WTC11 (cell line): Measurements from ENCODE around the gene CDK17.

Source experiments
- CBFB ChIP-seq: sonication (generic); formaldehyde crosslinking; IDR thresholded peaks from 2 replicates; pipeline ENCODE4 v1.8.1; 2022; ENCODE audit warnings: mild to moderate bottlenecking, low read depth, missing genetic modification reagents
- CREM ChIP-seq: sonication (generic); formaldehyde crosslinking; IDR thresholded peaks from 2 replicates; pipeline ENCODE4 v1.8.1; 2022; ENCODE audit warnings: mild to moderate bottlenecking, missing genetic modification reagents, moderate library complexity
- CTCF ChIP-seq: fragments of 200-600 bp; IDR thresholded peaks from 2 replicates; pipeline ENCODE4 v1.8.0; 2022; ENCODE audit warnings: antibody characterized with exemption
- GRHL2 ChIP-seq: fragments of 250-450 bp; sonication (Bioruptor Pico); IDR thresholded peaks from 2 replicates; pipeline ENCODE4 v1.8.0; 2022; ENCODE audit warnings: mild to moderate bottlenecking, moderate library complexity; ENCODE audit not compliant: insufficient replicate concordance, severe bottlenecking
- MYBL2 ChIP-seq: sonication (generic); formaldehyde crosslinking; IDR thresholded peaks from 2 replicates; pipeline ENCODE4 v1.8.1; 2023; ENCODE audit warnings: mild to moderate bottlenecking, moderate library complexity, missing genetic modification reagents
- NFYB ChIP-seq: sonication (generic); formaldehyde crosslinking; conservative IDR thresholded peaks from 2 replicates; pipeline ENCODE4 v1.8.0; 2022; ENCODE audit warnings: low read depth, missing genetic modification reagents
- NR2C2 ChIP-seq: sonication (generic); formaldehyde crosslinking; IDR thresholded peaks from 2 replicates; pipeline ENCODE4 v1.8.0; 2022; ENCODE audit warnings: mild to moderate bottlenecking, missing genetic modification reagents
- SP1 ChIP-seq: sonication (generic); formaldehyde crosslinking; conservative IDR thresholded peaks from 2 replicates; pipeline ENCODE4 v1.8.1; 2022; ENCODE audit warnings: missing genetic modification reagents
- TEAD4 ChIP-seq: sonication (generic); formaldehyde crosslinking; IDR thresholded peaks from 2 replicates; pipeline ENCODE4 v1.8.0; 2022; ENCODE audit warnings: mild to moderate bottlenecking, missing genetic modification reagents
- TP53 ChIP-seq: sonication (generic); formaldehyde crosslinking; IDR thresholded peaks from 2 replicates; pipeline ENCODE4 v1.8.1; 2023; ENCODE audit warnings: mild to moderate bottlenecking, missing genetic modification reagents
- TF ChIP-seq, protein P1 (sequence below): sonication (generic); formaldehyde crosslinking; IDR thresholded peaks from 2 replicates; pipeline ENCODE4 v1.8.1; 2023; ENCODE audit warnings: mild to moderate bottlenecking, missing genetic modification reagents, moderate library complexity
- TF ChIP-seq, protein P2 (sequence below): sonication (generic); formaldehyde crosslinking; IDR thresholded peaks from 2 replicates; pipeline ENCODE4 v1.8.0; 2022; ENCODE audit warnings: mild to moderate bottlenecking, missing genetic modification reagents
- TF ChIP-seq, protein P3 (sequence below): sonication (generic); formaldehyde crosslinking; IDR thresholded peaks from 2 replicates; pipeline ENCODE4 v1.8.1; 2022; ENCODE audit warnings: missing genetic modification reagents, borderline replicate concordance
- TF ChIP-seq, protein P4 (sequence below): sonication (generic); formaldehyde crosslinking; IDR thresholded peaks from 2 replicates; pipeline ENCODE4 v1.8.0; 2022; ENCODE audit warnings: mild to moderate bottlenecking, missing genetic modification reagents

- TF ChIP-seq CTCF (no peak), MYBL2 (CRISPR knock-in tag) (no peak), NR2C2 (CRISPR knock-in tag) (no peak), CBFB (CRISPR knock-in tag) (no peak), TEAD4 (no peak), CREM (CRISPR knock-in tag) (no peak), SP1 (CRISPR knock-in tag) (no peak), TP53 (no peak), NFYB (CRISPR knock-in tag) (no peak), GRHL2 (CRISPR knock-in tag) (no peak)
- TF ChIP-seq, protein P1, sequence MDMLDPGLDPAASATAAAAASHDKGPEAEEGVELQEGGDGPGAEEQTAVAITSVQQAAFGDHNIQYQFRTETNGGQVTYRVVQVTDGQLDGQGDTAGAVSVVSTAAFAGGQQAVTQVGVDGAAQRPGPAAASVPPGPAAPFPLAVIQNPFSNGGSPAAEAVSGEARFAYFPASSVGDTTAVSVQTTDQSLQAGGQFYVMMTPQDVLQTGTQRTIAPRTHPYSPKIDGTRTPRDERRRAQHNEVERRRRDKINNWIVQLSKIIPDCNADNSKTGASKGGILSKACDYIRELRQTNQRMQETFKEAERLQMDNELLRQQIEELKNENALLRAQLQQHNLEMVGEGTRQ (CRISPR knock-in tag) = no peak
- TF ChIP-seq, protein P2, sequence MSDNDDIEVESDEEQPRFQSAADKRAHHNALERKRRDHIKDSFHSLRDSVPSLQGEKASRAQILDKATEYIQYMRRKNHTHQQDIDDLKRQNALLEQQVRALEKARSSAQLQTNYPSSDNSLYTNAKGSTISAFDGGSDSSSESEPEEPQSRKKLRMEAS = no peak
- TF ChIP-seq, protein P3, sequence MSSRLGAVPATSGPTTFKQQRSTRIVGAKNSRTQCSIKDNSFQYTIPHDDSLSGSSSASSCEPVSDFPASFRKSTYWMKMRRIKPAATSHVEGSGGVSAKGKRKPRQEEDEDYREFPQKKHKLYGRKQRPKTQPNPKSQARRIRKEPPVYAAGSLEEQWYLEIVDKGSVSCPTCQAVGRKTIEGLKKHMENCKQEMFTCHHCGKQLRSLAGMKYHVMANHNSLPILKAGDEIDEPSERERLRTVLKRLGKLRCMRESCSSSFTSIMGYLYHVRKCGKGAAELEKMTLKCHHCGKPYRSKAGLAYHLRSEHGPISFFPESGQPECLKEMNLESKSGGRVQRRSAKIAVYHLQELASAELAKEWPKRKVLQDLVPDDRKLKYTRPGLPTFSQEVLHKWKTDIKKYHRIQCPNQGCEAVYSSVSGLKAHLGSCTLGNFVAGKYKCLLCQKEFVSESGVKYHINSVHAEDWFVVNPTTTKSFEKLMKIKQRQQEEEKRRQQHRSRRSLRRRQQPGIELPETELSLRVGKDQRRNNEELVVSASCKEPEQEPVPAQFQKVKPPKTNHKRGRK (CRISPR knock-in tag) = no peak
- TF ChIP-seq, protein P4, sequence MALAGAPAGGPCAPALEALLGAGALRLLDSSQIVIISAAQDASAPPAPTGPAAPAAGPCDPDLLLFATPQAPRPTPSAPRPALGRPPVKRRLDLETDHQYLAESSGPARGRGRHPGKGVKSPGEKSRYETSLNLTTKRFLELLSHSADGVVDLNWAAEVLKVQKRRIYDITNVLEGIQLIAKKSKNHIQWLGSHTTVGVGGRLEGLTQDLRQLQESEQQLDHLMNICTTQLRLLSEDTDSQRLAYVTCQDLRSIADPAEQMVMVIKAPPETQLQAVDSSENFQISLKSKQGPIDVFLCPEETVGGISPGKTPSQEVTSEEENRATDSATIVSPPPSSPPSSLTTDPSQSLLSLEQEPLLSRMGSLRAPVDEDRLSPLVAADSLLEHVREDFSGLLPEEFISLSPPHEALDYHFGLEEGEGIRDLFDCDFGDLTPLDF (CRISPR knock-in tag) = no peak
Observed at GRCh38 chr12:96422192-96422591, 22.0 kb upstream of the CDK17 start.
